Mesenchymal stem cell (in vitro differentiated cells and primary cell): Measurements from ENCODE around the gene DAAM2.

ENCODE experiments used
- DNase-seq: peaks from one replicate; pipeline ENCODE4 v3.0.0-alpha.2; 2013
- H2AFZ ChIP-seq: one replicate; pipeline ENCODE4 v1.6.1; 2013; ENCODE audit warnings: low read depth, mild to moderate bottlenecking, control low read depth, inconsistent platforms, low read length, moderate library complexity
- H2AK5ac ChIP-seq: 2 replicates; pipeline ENCODE4 v1.6.1; 2013; ENCODE audit warnings: low read length, moderate library complexity, mild to moderate bottlenecking, inconsistent platforms; ENCODE audit not compliant: severe bottlenecking
- H2BK120ac ChIP-seq: one replicate; pipeline ENCODE4 v1.6.1; 2013; ENCODE audit warnings: low read depth, mild to moderate bottlenecking, inconsistent platforms, low read length, moderate library complexity
- H2BK12ac ChIP-seq, 2 experiments: one replicate each; pipeline ENCODE4 v1.6.1; 2013; ENCODE audit warnings: inconsistent platforms in 2 of 2, low read length in 2 of 2, mild to moderate bottlenecking in 2 of 2, moderate library complexity in 2 of 2, control low read depth in 1 of 2
- H2BK15ac ChIP-seq: one replicate; pipeline ENCODE4 v1.6.1; 2013; ENCODE audit warnings: mild to moderate bottlenecking, low read depth, inconsistent platforms; ENCODE audit not compliant: poor library complexity, severe bottlenecking
- H2BK5ac ChIP-seq: 2 replicates; pipeline ENCODE4 v1.6.1; 2013; ENCODE audit warnings: low read depth, mild to moderate bottlenecking, low read length, control low read depth, inconsistent platforms; ENCODE audit not compliant: poor library complexity, severe bottlenecking
- H3K14ac ChIP-seq, 2 experiments: one replicate each; pipeline ENCODE4 v1.6.1; 2013; ENCODE audit warnings: inconsistent platforms in 2 of 2, low read length in 2 of 2, control low read depth in 1 of 2, mild to moderate bottlenecking in 1 of 2, moderate library complexity in 1 of 2
- H3K18ac ChIP-seq, 2 experiments: one replicate each; pipeline ENCODE4 v1.6.1; 2013; ENCODE audit warnings: inconsistent platforms in 2 of 2, low read length in 2 of 2, control low read depth in 1 of 2, low read depth in 1 of 2, mild to moderate bottlenecking in 1 of 2
- H3K23ac ChIP-seq, 2 experiments: one replicate each; pipeline ENCODE4 v1.6.1; 2013; ENCODE audit warnings: inconsistent platforms in 2 of 2, low read length in 2 of 2, mild to moderate bottlenecking in 2 of 2, moderate library complexity in 2 of 2, control low read depth in 1 of 2
- H3K27ac ChIP-seq: 2 replicates; pipeline ENCODE4 v1.5.1; 2013; ENCODE audit warnings: mild to moderate bottlenecking, moderate library complexity, low read length, control low read depth, inconsistent platforms; ENCODE audit not compliant: poor library complexity, severe bottlenecking
- H3K27me3 ChIP-seq, 2 experiments: 2 replicates each; pipeline versions ENCODE4 v1.6.1 to v1.7.0; 2013; ENCODE audit warnings: low read length in 2 of 2, mild to moderate bottlenecking in 2 of 2, moderate library complexity in 2 of 2, control low read depth in 1 of 2, inconsistent platforms in 1 of 2; ENCODE audit not compliant: control insufficient read depth in 1 of 2, insufficient read depth in 1 of 2
- H3K36me3 ChIP-seq, 2 experiments: 2 replicates each; pipeline versions ENCODE4 v1.6.1 to v1.7.0; 2013; ENCODE audit warnings: low read length in 2 of 2, control low read depth in 1 of 2, inconsistent platforms in 1 of 2, low read depth in 1 of 2, mild to moderate bottlenecking in 1 of 2; ENCODE audit not compliant: insufficient read depth in 2 of 2, control insufficient read depth in 1 of 2
- H3K4ac ChIP-seq, 2 experiments: one replicate each; pipeline ENCODE4 v1.6.1; 2013; ENCODE audit warnings: inconsistent platforms in 2 of 2, low read length in 2 of 2, mild to moderate bottlenecking in 2 of 2, moderate library complexity in 2 of 2, control low read depth in 1 of 2, low read depth in 1 of 2
- H3K4me1 ChIP-seq: 2 replicates; pipeline ENCODE4 v1.6.1; 2013; ENCODE audit warnings: low read depth, low read length, control low read depth; ENCODE audit not compliant: control insufficient read depth, insufficient read depth
- H3K4me2 ChIP-seq: 2 replicates; pipeline ENCODE4 v1.6.1; 2013; ENCODE audit warnings: low read length, mild to moderate bottlenecking, inconsistent platforms; ENCODE audit not compliant: poor library complexity, severe bottlenecking
- H3K4me3 ChIP-seq, 2 experiments: 2 replicates each; pipeline versions ENCODE4 v1.5.1 to v1.7.0; 2013; ENCODE audit warnings: low read length in 2 of 2, mild to moderate bottlenecking in 2 of 2, control low read depth in 1 of 2, low read depth in 1 of 2; ENCODE audit not compliant: insufficient read depth in 1 of 2
- H3K79me1 ChIP-seq: replicated peaks from 2 replicates; pipeline ENCODE4 v1.6.1; 2013; ENCODE audit warnings: mild to moderate bottlenecking, control low read depth, low read length, inconsistent platforms; ENCODE audit not compliant: poor library complexity, severe bottlenecking
- H3K9ac ChIP-seq: 2 replicates; pipeline ENCODE4 v1.7.0; 2013; ENCODE audit warnings: mild to moderate bottlenecking, low read length, moderate library complexity
- H3K9me3 ChIP-seq: 2 replicates; pipeline ENCODE4 v1.7.0; 2013; ENCODE audit warnings: mild to moderate bottlenecking, low read length; ENCODE audit not compliant: control insufficient read depth
- H4K8ac ChIP-seq: one replicate; pipeline ENCODE4 v1.6.1; 2013; ENCODE audit warnings: inconsistent platforms, mild to moderate bottlenecking, low read length, moderate library complexity
- H4K91ac ChIP-seq: one replicate; pipeline ENCODE4 v1.6.1; 2013; ENCODE audit warnings: mild to moderate bottlenecking, low read length, inconsistent platforms
- WGBS: methylation state at CpG from one replicate; pipeline ENCODE4 v1.1.7; 2013; ENCODE audit warnings: mixed read lengths; 5-methylcytosine and 5-hydroxymethylcytosine counted together

Gene DAAM2

GRCh38 chr6:39772559-39773273, 19.5 kb upstream of the DAAM2 start:
- no peaks in the 10 kb centered on the region for H3K36me3 ChIP-seq
- WGBS: 71% methylated on average over 6 of the region's 6 CpGs
- no peak overlapping the region for H3K18ac ChIP-seq
- no peak overlapping the region for H2AFZ ChIP-seq
- H2BK12ac ChIP-seq: no peak overlapping the region
- H3K4me3 ChIP-seq: no peak overlapping the region
- H3K4ac ChIP-seq: no peak overlapping the region
- H3K79me1 ChIP-seq: no peaks in the 10 kb centered on the region
- no peak overlapping the region for H3K4me2 ChIP-seq
- no peak overlapping the region for H4K8ac ChIP-seq
- no peak overlapping the region for H2AK5ac ChIP-seq
- H3K27ac ChIP-seq: no peak overlapping the region
- no peak overlapping the region for H2BK120ac ChIP-seq
- H2BK15ac ChIP-seq: no peak overlapping the region
- no peaks in the 10 kb centered on the region for H3K4me1 ChIP-seq
- no peaks in the 10 kb centered on the region for H3K9me3 ChIP-seq
- H3K27me3 ChIP-seq: peaks cover 4 to 14% of the 10 kb centered on the region in 2 experiments
- H3K23ac ChIP-seq: no peak overlapping the region
- H4K91ac ChIP-seq: no peak overlapping the region
- H2BK5ac ChIP-seq: no peak overlapping the region
- no peak overlapping the region for H3K14ac ChIP-seq
- no peak overlapping the region for H3K9ac ChIP-seq
- DNase-seq: peak; percentile 83

GRCh38 chr6:39773782-39774181, 18.4 kb upstream of the DAAM2 start:
- H2BK15ac ChIP-seq: no peak overlapping the region
- no peaks in the 10 kb centered on the region for H3K4me1 ChIP-seq
- no peak overlapping the region for H3K4me2 ChIP-seq
- no peak overlapping the region for H2BK5ac ChIP-seq
- H3K79me1 ChIP-seq: no peaks in the 10 kb centered on the region
- no peak overlapping the region for H3K14ac ChIP-seq
- H2BK120ac ChIP-seq: peak overlapping the region; percentile 54
- H3K9me3 ChIP-seq: no peaks in the 10 kb centered on the region
- no peak overlapping the region for H2AFZ ChIP-seq
- H3K9ac ChIP-seq: no peak overlapping the region
- peaks cover 4 to 11% of the 10 kb centered on the region in 2 experiments for H3K27me3 ChIP-seq
- H3K4me3 ChIP-seq: no peak overlapping the region
- H3K23ac ChIP-seq: no peak overlapping the region
- no peak overlapping the region for H3K27ac ChIP-seq
- no peak for DNase-seq
- no peak overlapping the region for H3K18ac ChIP-seq
- no peak overlapping the region for H2AK5ac ChIP-seq
- H4K91ac ChIP-seq: peak overlapping the region; percentile 7
- H2BK12ac ChIP-seq: peak overlapping the region in 1 of 2 experiments; percentile 0
- H3K4ac ChIP-seq: no peak overlapping the region
- WGBS: 96% methylated on average over 2 of the region's 2 CpGs
- H3K36me3 ChIP-seq: no peaks in the 10 kb centered on the region
- H4K8ac ChIP-seq: no peak overlapping the region

GRCh38 chr6:39776581-39776980, 15.6 kb upstream of the DAAM2 start:
- Histone ChIP-seq H3K4ac (no peak overlapping the region), H2BK15ac (no peak overlapping the region), H3K27me3 (peaks cover 3 to 7% of the 10 kb centered on the region in 2 experiments), H3K79me1 (no peaks in the 10 kb centered on the region), H2BK5ac (no peak overlapping the region), H2BK120ac (no peak overlapping the region), H3K18ac (no peak overlapping the region), H3K27ac (no peak overlapping the region), H3K14ac (no peak overlapping the region), H3K9me3 (no peaks in the 10 kb centered on the region), H2AK5ac (no peak overlapping the region), H3K4me1 (no peaks in the 10 kb centered on the region), H4K91ac (no peak overlapping the region), H3K36me3 (no peaks in the 10 kb centered on the region), H3K23ac (no peak overlapping the region), H2BK12ac (no peak overlapping the region), H4K8ac (no peak overlapping the region), H3K4me2 (no peak overlapping the region), H2AFZ (no peak overlapping the region), H3K4me3 (no peak overlapping the region), H3K9ac (no peak overlapping the region)
- 20% methylated on average over 1 of the region's 2 CpGs for WGBS
- DNase-seq: no peak

- H3K27me3 ChIP-seq: peaks cover 3 to 7% of the 10 kb centered on the region in 2 experiments
- H3K14ac ChIP-seq: no peak overlapping the region
- no peak overlapping the region for H2AFZ ChIP-seq
- no peak overlapping the region for H3K4me3 ChIP-seq
- no peak overlapping the region for H3K4ac ChIP-seq
- no peak overlapping the region for H3K9ac ChIP-seq
- peak overlapping the region in 1 of 2 experiments; percentile 84 for H3K18ac ChIP-seq
- H4K8ac ChIP-seq: no peak overlapping the region
- no peaks in the 10 kb centered on the region for H3K36me3 ChIP-seq
- DNase-seq: peak; percentile 81
- no peak overlapping the region for H4K91ac ChIP-seq
- no peak overlapping the region for H3K27ac ChIP-seq
- no peak overlapping the region for H2BK120ac ChIP-seq
- H3K23ac ChIP-seq: no peak overlapping the region
- peak overlapping the region; percentile 15 to 34 for H2BK12ac ChIP-seq
- H2BK15ac ChIP-seq: no peak overlapping the region
- no peaks in the 10 kb centered on the region for H3K4me1 ChIP-seq
- H3K79me1 ChIP-seq: no peaks in the 10 kb centered on the region
- no peak overlapping the region for H2AK5ac ChIP-seq
- no peaks in the 10 kb centered on the region for H3K9me3 ChIP-seq
- 17% methylated on average over 10 of the region's 10 CpGs for WGBS
- no peak overlapping the region for H3K4me2 ChIP-seq
- H2BK5ac ChIP-seq: no peak overlapping the region
Measured at GRCh38 chr6:39777218-39777617, 15.0 kb upstream of the DAAM2 start.
